GM21515 (cell line): Measurements from ENCODE around the gene KIF21A.

Source experiments
- ATAC-seq: cut with Tn5 transposase; IDR thresholded peaks from one replicate; pipeline ENCODE4 v1.9.1; 2021; ENCODE audit not compliant: unreplicated experiment

The KIF21A gene

GRCh38 chr12:39278426-39278825 is 164.5 kb downstream of the KIF21A start:
- ATAC-seq: no peak

GRCh38 chr12:39277416-39277815 is 165.5 kb downstream of the KIF21A start:
- ATAC-seq: no peak

- no peak for ATAC-seq
Observed at GRCh38 chr12:39275846-39276245, 167.1 kb downstream of the KIF21A start.

GRCh38 chr12:39272871-39273655 is 169.9 kb downstream of the KIF21A start:
- no peak for ATAC-seq

- ATAC-seq: no peak
Observed at GRCh38 chr12:39269492-39269891, 173.4 kb downstream of the KIF21A start.

GRCh38 chr12:39267886-39268285 is 175.0 kb downstream of the KIF21A start:
- no peak for ATAC-seq

GRCh38 chr12:39252628-39253027 is 190.3 kb downstream of the KIF21A start:
- ATAC-seq: no peak
